HG02571 (cell line): ENCODE data around the gene CTIF.
"Not testable (repeated sequence)": the region's sequence is repeated elsewhere in the genome, so short reads cannot be mapped to it uniquely, and the experiment has no call there.

Source experiments
- ATAC-seq: cut with Tn5 transposase; IDR thresholded peaks from one replicate; pipeline ENCODE4 v1.9.1; 2021; ENCODE audit warnings: mild to moderate bottlenecking, moderate library complexity; ENCODE audit not compliant: unreplicated experiment

The CTIF gene

DNA sequence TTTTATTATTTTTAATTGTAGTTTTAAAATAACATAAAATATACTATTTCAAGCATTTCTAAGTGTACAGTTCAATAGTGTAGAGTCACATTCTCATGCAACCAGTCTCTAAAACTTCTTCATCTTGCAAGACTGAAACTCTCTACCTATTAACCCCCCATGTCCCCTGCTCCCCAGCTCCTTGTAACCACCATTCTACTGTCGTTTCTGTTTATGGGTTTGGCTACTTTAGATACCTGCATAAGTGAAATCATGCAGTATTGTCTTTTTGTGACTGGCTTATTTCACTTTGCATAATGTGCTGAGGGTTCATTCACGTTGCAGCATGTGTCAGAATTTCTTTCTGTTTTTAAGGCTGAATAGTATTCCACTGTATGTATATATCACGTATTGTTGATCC is 272.6 kb downstream of the CTIF start:
- no peak for ATAC-seq

GRCh38 chr18:48811977-48812451 is 273.2 kb downstream of the CTIF start:
- not testable (repeated sequence) for ATAC-seq

- ATAC-seq: no peak
These were observed 274.5 kb downstream of the CTIF start for GRCh38 chr18:48813321-48813720.

DNA sequence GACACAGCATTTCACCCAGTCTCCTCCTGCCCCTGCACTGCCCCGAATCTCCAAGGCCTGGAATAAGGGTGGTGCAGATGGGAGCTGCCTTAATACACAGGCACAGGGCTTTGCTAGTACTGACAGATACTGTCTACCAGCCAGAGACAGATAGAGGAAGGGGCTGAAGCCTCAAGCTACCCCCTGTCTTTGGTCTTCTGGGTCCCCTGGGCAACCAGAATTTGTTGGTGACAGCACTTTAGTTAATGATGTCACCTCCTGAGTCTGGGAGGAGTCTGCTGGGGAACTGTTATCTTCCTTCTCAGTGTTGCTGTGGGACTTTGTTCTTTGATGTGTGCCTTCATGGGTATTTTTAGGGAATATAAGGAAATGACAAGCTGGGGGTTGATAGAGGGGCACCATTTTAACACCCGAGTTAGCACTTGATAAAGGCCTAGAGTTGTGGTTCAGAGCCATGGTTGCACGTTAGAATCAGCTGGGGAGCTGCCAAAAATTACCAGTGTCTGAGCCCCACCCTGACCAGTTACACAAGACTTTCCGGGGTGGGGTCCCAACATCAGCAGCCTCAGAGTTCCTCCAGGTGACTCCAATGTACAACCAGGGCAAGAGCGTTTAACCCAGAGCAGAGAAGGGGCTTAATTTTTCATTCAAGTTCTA is 275.1 kb downstream of the CTIF start:
- no peak for ATAC-seq

DNA sequence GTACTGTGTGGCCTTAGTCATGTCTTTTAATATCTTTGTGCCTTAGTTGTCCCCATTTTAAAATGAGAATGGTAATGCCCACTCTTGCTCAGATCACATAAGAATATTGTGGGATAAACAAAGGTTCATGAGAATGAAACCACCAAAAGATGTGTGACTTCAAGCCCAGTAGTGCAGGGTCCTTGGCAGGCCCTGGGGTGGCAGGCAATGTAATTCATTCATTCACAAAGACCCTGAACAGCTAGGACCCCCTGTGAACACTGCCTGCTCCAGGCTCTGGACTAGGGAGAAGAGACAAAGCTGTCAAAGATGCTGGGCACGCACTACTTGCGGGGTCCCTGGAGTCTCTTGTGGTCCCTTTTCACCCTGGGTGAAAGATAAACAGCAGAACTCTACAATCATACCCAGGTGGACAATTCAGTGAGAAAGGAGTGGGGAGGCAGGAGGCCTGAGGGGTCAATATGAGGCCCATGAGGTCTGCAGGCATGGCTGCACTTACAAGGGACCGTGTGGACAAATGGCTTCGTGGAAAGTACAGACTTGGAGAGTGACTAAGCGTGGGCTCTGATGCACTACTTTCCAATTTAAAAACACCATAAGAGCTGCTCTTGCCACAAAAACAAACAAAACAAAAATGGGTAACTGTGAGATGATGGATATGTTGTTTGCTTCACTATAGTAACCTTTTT is 275.8 kb downstream of the CTIF start:
- ATAC-seq: no peak

DNA sequence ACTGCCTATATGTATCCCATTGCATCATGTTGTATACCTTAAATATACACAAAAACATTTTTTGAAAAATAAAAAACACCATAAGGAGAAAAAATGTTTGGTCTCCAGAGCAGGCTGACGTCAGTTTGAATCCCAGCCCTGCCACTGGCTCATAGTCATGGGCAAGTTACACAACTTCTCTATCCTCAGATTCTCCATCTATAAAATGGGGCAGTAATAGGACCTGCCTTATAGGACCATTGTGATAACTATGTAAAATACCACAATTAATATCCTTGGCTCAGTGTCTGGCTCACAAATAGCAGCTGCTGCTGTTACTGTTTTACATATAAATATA is 276.3 kb downstream of the CTIF start:
- ATAC-seq: no peak

DNA sequence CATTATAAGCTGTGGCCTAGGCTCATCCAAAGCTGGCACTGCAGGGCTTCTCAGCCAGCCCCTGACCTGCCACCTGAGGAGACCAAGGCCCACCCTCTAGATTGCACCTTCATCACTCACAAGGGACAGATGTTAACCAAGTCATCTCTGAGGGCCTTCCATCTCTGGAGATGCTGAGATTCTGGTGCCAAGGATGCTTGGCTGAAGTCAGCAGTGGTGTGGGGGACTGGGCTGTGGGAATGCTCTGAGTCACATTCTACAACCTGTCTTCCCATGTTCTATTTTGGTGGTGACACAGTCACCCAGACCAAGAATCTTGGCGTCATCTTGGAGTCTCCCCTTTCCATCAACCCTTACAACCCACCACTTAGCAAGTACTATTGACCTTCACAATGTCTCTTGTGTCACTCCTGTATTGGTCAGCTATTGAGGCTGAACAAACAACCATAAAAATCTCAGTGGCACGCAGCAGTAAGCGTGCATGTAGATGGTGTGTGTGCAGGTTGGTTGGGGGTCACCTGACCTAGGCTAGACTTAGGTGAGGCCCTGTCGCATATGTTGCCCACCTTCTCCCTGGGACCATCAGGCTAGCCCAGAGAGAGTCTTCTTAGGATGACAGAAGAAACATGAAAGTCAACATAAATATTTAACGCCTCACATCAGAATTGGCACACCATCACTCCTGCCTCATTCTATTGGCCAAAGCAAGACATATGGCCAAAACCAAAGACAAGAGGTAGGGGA is 276.9 kb downstream of the CTIF start:
- ATAC-seq: no peak

DNA sequence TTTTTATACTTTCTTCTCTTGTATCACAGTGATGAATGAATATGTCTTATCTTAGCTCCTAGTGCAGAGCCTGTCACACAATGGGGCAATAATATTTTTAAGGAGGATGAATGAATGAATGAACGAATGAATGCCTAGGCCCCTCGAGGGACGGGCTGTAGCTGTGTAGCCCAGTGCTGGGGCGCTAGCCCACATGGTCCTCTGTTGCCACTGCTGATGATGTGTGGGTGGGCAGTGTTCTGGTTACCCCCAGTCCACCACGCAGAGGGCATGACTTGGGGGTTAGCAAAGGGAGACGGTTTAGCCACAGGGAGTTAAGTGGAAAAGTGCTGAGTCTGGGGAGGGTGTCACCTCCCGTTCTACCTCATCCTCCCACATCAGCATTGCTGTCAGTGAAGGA is 277.7 kb downstream of the CTIF start:
- no peak for ATAC-seq

- ATAC-seq: no peak
These were observed 278.2 kb downstream of the CTIF start for GRCh38 chr18:48817021-48817461.

- ATAC-seq: no peak
These were observed 279.8 kb downstream of the CTIF start for GRCh38 chr18:48818329-48819254.

DNA sequence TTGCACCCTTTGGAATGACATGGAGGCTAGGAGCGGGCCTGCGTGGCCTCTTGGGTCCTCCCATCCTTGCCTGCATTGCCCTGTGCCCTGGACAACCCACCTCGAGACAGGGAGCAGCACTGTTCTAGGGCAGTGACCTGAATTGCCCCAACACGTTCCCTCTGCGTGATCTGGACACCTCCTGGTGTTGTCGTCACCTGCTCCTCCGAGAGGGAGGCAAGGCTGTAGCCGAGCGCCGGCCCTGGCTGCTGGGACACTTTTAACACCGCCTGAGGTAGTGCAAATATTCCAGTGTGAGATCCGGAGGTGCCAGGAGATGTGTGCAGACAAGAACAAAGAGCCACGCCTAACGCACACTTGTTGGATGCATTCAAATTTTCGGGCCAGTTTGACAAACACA is 280.4 kb downstream of the CTIF start:
- no peak for ATAC-seq

- ATAC-seq: no peak
These were observed 281.1 kb downstream of the CTIF start for GRCh38 chr18:48819781-48820482.

DNA sequence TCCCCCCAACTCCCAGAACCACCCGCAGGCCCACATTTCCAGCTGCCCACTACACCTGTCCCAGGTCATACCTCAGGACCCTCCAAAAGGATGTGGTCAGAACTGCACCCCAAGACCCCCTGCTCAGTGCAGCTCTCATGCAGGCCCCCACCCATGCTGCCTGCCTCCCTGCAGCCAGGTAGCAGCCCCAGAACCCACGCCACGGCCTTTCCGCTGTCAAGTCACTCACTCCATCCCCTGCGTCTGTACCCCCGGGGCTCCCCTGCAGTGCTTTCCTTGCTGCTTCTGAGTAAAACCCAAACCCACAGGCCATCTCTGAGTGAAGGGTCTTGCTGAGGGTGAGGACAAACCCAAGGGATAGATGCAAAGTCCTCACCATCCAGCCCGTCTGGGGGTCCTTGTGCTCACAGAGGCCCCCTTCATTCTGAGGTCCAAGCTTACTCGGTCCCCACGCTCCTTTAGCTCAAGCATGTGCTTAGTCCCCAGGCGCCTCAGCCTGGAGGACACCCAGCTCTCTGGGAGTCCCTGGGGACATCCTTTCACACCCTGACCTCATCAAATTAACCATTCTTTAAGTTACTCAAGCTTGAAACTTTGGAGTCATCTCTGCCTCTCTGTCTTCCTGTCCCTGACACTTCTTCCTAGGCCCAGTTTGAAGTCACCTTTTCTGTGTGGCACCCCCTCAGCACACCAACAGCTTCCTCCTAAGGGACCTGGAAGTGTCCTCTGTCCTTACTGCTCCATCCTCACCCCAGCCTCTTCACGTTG is 281.8 kb downstream of the CTIF start:
- peak; percentile 83 for ATAC-seq

DNA sequence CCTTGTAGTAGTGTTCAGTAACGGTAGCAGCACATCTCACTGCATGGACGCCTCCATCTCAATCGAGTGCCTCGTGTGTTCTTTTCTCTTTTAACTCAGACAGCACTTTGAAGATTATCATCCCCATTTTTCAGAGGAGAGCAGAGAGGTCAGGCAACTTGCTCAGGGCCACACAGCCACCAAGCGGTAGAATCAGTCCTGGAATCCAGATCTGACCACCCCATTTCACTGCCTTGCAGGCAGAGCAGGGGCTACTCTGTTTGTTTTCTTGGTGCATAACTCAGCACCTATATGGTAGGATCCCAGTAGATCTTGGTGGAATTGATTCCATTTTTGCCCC is 282.4 kb downstream of the CTIF start:
- peak; percentile 8 for ATAC-seq

- no peak for ATAC-seq
These were observed 283.0 kb downstream of the CTIF start for GRCh38 chr18:48821845-48822244.

DNA sequence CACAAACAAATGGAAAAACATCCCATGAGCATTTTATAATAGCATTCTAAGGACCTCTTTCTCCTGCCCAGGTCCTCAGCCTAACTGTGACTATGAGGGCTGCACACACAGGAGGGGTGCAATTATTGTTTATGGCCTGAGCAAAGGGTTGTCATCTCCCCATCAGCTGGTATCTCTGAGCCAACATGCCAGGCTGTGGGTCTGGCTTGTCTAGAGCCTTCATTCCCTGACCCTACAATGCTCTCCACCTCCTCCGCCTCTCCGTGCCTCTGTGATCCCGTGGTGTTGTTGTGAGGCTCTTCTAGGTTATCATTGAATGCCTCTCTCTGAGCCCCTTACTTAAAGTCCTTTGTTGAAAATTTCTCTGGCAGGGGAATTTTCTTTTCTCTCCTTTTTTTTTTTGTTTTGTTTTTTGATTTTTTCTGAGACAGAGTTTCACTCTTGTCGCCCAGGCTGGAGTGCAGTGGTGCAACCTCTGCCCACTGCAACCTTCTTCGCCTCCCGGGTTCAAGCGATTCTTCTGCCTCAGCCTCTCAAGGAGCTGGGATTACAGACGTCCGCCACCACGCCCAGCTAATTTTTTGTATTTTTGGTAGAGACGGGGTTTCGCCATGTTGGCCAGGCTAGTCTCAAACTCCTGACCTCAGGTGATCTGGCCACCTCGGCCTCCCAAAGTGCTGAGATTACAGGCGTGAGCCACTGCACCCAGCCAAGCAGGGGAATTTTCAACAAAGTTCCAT is 285.6 kb downstream of the CTIF start:
- no peak for ATAC-seq

- ATAC-seq: no peak
These were observed 286.4 kb downstream of the CTIF start for GRCh38 chr18:48825101-48825745.

DNA sequence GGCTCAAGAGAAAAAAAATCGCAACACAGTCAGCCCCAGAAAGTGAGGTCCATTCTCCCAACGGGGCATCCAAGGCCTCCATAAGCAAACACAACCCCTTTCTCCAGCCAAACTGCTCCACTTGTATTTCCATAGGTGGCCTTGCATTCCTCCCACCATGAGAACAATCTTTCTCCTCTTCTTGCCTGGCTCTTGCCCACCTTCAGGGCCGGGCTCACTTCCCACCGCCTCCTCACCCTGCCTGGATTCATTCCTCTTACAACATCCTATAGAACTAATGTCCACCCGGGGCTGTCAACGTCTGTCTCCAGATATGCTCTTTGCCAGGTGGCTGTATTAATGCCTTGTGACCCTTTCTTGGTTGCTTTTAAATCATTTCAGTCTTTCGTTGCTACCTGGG is 287.4 kb downstream of the CTIF start:
- no peak for ATAC-seq
